RWPE1 (cell line): ENCODE results near the gene FOXJ3.

Experiments
- CTCF ChIA-PET: fragments of 350-600 bp; sonication (Branson Sonifier 250); formaldehyde crosslinking; extraction: SDS; loops from one replicate; lab custom pipeline; 2021; lab: Yijun Ruan, JAX
- POLR2A ChIA-PET: fragments of 400-600 bp; formaldehyde crosslinking; extraction: SDS; loops from one replicate; lab custom pipeline; 2020; ENCODE audit warnings: antibody characterized with exemption; ENCODE audit not compliant: low non-redundant PET; lab: Yijun Ruan, JAX
- DNase-seq: peaks from one replicate; pipeline ENCODE4 v3.0.0; 2012; ENCODE audit warnings: low spot score
- H3K27ac ChIP-seq: fragments of 450-650 bp; 2 replicates; pipeline ENCODE4 v1.5.1; 2017
- TF ChIP-seq, protein P1 (sequence below): fragments of 450-650 bp; conservative IDR thresholded peaks from 2 replicates; pipeline ENCODE4 v1.5.1; 2017; ENCODE audit warnings: low read depth, mild to moderate bottlenecking

The FOXJ3 gene

DNA sequence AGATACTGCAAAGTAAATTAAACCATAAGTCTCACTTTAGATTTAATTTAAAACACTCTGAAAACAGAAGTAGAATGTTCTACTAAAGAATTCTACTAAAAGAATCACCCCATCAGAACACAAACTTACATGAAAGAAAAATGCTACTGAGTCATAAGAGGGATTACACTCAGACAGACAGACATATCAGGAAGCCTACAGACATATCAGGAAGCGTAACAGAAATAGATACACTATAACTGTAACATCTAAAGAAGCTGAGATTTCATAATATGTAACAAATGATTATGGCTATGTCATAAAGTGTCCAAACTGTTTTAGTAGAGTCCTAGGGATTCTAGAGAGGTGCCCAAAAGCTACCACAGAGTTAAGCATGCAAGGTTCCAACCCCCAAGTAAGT is 23.9 kb downstream of the FOXJ3 start:
- no peak for DNase-seq
- TF ChIP-seq, protein P1, sequence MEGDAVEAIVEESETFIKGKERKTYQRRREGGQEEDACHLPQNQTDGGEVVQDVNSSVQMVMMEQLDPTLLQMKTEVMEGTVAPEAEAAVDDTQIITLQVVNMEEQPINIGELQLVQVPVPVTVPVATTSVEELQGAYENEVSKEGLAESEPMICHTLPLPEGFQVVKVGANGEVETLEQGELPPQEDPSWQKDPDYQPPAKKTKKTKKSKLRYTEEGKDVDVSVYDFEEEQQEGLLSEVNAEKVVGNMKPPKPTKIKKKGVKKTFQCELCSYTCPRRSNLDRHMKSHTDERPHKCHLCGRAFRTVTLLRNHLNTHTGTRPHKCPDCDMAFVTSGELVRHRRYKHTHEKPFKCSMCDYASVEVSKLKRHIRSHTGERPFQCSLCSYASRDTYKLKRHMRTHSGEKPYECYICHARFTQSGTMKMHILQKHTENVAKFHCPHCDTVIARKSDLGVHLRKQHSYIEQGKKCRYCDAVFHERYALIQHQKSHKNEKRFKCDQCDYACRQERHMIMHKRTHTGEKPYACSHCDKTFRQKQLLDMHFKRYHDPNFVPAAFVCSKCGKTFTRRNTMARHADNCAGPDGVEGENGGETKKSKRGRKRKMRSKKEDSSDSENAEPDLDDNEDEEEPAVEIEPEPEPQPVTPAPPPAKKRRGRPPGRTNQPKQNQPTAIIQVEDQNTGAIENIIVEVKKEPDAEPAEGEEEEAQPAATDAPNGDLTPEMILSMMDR: no peak
- ChIA-PET CTCF (interaction anchor here (0.6 kb wide), 2 partner anchors 135 to 160 kb away, joined by 3 read pairs; no protein-coding TSS in a partner anchor), POLR2A (no interaction called here)
- no peak overlapping the region for H3K27ac ChIP-seq

DNA sequence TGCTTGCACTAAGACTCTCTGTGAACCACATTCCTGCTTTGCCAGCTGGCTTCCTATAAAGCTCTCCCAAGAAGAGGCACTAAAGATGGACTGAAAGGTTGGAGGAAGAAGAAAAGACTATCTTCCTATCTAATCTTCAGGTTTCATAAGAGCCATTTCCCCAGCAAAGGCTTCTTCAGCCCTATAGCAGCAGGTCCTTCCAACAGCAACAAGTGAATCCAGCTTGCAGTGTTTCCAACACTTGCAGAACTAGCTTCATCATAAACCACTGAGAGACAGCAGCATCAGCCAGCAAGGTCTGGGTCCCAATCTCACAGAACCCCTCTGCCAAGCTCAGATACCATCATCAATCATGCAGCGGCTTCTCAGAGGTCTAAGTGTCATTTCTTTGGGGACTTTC is 28.1 kb downstream of the FOXJ3 start:
- TF ChIP-seq, protein P1: no peak
- CTCF ChIA-PET: no interaction called here
- no peak overlapping the region for H3K27ac ChIP-seq
- POLR2A ChIA-PET: no interaction called here
- DNase-seq: no peak

DNA sequence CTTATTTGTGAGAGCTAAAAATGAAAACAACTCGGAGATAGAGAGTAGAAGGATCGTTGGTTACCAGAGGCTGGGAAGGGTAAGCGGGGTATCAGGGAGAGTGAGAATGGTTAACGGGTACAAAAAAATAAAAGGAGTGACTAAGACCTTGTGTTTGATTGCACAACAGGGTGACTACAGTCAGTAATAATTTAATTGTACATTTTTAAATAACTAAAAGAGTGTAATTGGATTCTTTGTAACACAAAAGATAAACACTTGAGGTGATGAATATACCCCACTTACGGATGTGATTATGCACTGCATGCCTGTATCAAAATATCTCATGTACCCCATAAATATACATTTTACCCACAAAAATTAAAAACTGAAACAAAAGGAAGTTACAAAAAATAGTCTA is 29.4 kb downstream of the FOXJ3 start:
- TF ChIP-seq, protein P1: no peak
- no peak overlapping the region for H3K27ac ChIP-seq
- ChIA-PET POLR2A (no interaction called here), CTCF (interaction anchor here (0.8 kb wide), 1 partner anchor 11 kb away, joined by 7 read pairs; no protein-coding TSS in a partner anchor)
- no peak for DNase-seq

DNA sequence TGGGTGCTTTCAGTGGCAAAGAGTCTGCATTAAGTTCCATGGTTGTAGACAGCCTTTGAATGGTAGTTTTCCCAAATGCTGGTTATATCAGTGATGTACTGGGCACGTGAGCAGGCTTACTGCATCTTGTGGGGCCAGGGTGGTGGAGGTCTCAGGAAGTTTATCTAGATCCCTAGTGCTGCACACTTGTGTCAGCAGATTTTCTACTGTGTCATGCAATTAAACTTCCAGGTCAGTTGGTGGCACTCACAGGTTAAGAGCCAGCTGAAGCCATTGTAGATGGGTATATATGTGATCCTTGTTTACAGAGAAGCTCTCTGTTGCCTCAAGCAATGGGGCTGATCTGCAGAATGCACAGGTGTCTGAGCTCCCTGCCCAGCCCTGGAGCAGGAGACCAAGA is 33.0 kb downstream of the FOXJ3 start:
- CTCF ChIA-PET: interaction anchor here (0.6 kb wide), 1 partner anchor 52 kb away, joined by 3 read pairs; no protein-coding TSS in a partner anchor
- TF ChIP-seq, protein P1: no peak
- H3K27ac ChIP-seq: no peak overlapping the region
- POLR2A ChIA-PET: no interaction called here
- DNase-seq: no peak

DNA sequence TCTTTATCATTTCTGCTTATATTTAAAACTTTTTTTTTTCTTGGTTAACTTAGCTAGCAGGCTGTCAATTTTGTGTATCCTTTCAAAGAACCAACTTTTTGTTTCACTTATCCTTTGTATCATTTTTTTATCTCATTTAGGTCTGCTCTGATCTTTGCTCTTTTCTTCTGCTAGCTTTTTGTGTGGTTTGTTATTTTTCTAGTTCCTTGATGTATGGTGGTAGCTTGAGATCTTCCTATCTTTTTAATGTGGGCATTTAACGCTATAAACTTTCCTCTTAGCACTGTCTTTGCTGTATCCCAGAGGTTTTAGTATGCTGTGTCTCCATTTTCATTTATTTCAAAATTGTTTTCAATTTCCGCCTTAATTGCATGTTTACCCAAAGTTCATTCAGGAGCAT is 36.5 kb downstream of the FOXJ3 start:
- ChIA-PET CTCF (no interaction called here), POLR2A (no interaction called here)
- H3K27ac ChIP-seq: no peak overlapping the region
- DNase-seq: no peak
- TF ChIP-seq, protein P1: no peak

DNA sequence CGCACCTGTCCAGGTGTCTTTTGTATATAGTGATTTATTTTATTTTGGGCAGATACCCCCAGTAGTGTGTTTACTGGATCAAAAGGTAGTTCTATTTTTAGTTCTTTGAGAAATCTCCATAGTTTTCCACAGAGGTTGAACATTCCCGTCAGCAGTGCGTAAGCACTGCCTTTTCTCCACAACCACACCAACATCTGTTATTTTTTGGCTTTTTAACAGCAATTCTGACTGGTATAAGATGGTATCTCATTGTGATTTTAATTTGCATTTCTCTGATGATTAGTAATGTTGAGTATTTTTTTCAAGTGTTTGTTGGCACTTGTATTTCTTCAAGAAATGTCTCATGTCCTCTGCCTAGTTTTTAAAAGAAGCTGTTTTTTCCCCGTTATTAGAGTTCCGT is 39.2 kb downstream of the FOXJ3 start:
- DNase-seq: no peak
- POLR2A ChIA-PET: no interaction called here
- no peak overlapping the region for H3K27ac ChIP-seq
- CTCF ChIA-PET: no interaction called here
- TF ChIP-seq, protein P1: no peak
